GM18505 (cell line): ENCODE measurements around the gene GDA.

ENCODE experiments used
- ATAC-seq: cut with Tn5 transposase; IDR thresholded peaks from one replicate; pipeline ENCODE4 v1.9.1; 2021; ENCODE audit not compliant: unreplicated experiment
- POLR2A ChIP-seq: IDR thresholded peaks from 4 replicates; pipeline ENCODE4 v1.6.1; 2011; ENCODE audit warnings: borderline replicate concordance; ENCODE audit not compliant: insufficient read depth, insufficient read length; ENCODE audit errors: extremely low read depth

Gene GDA

GRCh38 chr9:72149231-72149975 lies at the start of gene GDA:
Gene GDA, plus strand, starts transcription at chr9:72149440. Its CDS starts 120 bp downstream, at chr9:72149560.
- TF ChIP-seq POLR2A, result no peak
- ATAC-seq, result no peak

DNA sequence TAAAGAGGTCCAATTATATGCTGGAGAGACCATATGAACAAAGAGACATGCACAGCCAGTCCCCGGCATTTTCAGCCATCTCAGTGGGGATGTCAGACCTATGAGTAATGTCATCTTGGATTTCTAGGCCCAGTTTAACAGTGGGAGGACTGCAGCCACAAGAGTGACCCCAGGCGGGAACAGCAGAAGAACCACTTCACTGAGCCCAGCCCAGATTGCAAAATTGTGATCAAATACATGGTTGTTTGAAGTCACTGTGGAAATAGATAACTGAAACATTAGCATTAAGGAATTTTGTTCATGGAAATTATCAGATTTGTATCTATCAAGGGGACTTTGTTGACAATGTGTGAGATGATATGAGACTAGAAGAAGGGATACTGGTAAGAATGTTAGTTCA lies 46.7 kb upstream of the GDA start:
- TF ChIP-seq POLR2A, result no peak
- ATAC-seq, result no peak

DNA sequence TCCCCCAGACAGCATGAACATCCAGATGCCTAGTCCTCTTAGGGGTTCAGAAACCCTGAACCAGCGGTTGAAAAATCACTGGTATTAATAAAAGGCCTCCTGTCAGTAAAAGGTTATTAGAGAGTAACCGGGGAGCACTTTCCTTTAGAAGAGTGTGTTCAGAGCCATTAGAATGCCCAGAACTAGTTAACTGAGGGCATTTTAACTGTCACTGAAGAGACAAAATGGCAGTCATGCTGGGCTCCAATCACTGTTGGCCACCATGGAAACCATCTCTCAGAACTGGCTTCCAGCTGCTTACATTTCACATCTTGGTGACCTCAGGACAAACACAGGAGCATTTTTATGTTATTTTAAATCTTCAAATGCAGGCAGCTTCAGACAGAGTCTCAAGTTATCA lies 36.2 kb upstream of the GDA start:
- TF ChIP-seq POLR2A, result no peak
- ATAC-seq, result no peak

DNA sequence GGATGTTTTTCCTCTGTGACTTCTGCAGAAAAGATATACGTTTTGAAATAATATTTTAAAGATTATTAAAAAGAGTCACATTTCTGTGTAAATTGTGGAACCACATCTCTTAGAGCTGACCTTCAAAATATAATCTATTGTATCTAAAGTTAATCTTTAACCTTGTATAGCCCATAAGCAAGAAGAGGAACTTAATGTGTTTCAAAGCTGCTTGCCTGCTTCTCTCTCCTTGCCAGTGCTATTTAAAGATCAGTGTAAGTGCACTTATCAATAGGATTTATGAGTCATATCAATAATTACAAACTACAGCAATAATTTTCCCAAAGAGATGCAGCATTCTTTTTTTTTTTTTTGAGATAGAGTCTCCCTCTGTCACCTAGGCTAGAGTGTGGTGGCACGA lies 29.4 kb upstream of the GDA start:
- no peak for TF ChIP-seq POLR2A
- ATAC-seq, result no peak

GRCh38 chr9:72124947-72125346 lies 24.3 kb upstream of the GDA start:
- ATAC-seq, result no peak

DNA sequence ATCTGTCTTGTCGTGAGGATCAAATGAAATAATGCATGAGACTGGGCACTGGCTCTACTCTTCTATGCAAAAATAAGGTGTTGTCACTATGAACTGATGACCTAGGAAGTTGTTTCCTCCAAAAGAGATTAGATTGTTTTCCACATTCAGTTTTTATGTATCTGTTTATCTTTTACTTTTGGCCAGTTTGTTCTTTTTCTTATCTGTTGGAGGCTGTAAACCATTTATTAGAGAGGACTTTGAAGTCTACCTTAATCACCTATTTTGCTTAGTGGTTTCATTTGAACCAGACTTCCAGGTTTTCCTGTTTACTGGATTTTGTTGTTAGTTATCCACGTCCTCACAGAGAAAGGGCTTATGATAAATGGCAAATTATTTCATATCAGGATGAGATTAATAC lies 21.5 kb upstream of the GDA start:
- TF ChIP-seq POLR2A, result no peak
- no peak for ATAC-seq

More at GRCh38 chr9:72124947-72125346, 24.3 kb upstream of the GDA start:
- no peak for TF ChIP-seq POLR2A

DNA sequence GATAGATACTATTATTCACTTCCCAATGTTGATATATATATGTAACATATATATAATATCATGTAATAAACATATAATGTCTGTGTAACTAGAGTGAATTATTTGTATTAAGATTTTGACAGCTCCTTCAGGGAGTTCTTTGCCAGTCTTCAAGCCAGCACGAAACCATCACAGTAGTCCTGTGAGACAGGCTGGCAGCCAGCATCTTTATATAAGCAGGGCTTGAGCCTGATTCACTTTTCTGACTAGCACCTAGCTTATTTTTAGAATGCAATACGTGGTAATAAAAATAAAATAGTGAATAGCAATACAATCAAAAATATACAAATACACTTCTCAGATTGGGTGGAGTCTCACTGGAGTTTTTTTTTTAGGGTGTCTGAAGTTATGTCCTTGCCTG lies 20.7 kb upstream of the GDA start:
- no peak for ATAC-seq
- no peak for TF ChIP-seq POLR2A

DNA sequence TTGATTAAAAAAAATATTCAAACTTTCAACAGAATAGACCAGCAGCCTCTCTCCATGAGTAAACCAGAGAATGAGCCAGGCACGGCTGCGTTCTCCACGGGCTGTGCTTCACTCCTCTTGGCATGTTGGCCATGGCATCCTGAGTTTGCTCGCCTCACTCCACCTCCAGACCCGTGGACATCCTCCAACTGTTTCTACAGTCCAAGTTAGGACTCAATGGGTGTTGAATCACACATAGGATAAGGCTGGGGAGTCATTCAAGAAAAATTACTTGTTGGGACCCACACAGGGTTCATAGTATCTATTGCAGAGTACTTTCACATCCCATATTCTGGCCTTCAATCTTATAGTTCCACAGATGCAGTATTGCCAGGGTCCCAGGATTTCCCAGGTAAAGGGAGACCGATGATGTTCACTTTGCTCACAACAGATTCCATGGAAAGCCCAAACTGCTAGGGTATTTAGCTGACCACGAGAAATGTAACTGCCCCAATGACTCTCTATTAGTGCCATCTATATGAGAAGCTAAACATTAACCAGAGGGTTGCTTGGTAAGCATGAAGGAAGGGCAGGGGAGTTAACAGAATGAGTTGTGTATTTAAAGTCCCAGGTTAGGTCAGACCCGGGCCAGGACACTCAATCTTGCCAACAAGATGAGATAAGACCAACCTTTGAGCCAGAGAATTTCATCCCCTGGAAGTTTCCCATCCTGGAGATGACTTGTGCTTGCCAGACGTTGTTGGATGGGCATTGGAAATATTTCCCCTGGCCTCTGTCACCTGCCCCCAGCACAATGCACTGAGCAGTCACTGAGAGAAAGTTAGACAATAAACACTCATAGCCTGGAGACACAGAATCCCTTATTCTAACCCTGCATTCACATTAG lies 19.7 kb upstream of the GDA start:
- TF ChIP-seq POLR2A, result no peak
- ATAC-seq, result no peak

- TF ChIP-seq POLR2A, result no peak
Measured at GRCh38 chr9:72130321-72130720, 18.9 kb upstream of the GDA start.

GRCh38 chr9:72131206-72131605 lies 18.0 kb upstream of the GDA start:
- ATAC-seq, result no peak
- no peak for TF ChIP-seq POLR2A

More at GRCh38 chr9:72130321-72130720, 18.9 kb upstream of the GDA start:
- ATAC-seq, result no peak

- no peak for TF ChIP-seq POLR2A
- no peak for ATAC-seq
Measured at GRCh38 chr9:72132052-72132451, 17.2 kb upstream of the GDA start.

- TF ChIP-seq POLR2A, result no peak
- no peak for ATAC-seq
Measured at GRCh38 chr9:72133365-72134035, 15.7 kb upstream of the GDA start.

GRCh38 chr9:72134801-72135200 lies 14.4 kb upstream of the GDA start:
- no peak for ATAC-seq
- no peak for TF ChIP-seq POLR2A

DNA sequence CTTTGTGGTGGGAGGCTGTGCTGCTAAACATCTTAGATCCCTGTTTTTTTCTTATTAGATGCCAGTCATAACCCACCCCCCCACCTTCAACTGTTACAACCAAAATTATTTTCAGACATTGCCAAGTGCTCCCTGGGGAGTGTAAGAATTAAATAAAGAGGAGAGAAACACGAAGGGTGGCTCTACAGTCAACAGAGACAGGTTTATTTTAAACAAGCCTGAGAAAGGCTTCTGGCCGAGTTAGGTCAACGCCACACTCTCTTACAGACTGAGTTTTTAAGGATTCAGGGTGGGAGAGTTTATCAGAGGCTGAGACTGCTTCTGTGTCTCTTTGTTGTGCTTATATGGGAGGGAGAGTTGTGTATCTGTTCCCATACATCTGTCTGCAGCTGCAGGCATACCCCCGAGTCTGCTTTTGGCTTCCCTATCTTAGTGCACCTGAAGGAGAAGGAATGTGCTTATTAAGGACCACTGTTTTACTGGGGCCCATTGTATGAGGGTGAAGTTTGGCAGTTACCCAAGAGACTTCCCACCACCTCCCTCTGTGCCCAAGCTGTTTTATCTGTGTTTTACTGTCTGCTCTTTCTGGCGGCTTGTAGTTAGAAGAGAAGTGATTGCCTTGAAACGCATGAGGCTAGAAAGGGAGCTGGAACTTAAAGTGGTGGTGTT lies 11.4 kb upstream of the GDA start:
- no peak for ATAC-seq
- no peak for TF ChIP-seq POLR2A

- no peak for ATAC-seq
- TF ChIP-seq POLR2A, result no peak
Measured at GRCh38 chr9:72139226-72139625, 10.0 kb upstream of the GDA start.
